HCT116 (cell line): ENCODE results near the gene SFXN1. TPM values are rescaled to one million over a fixed set of nuclear protein-coding genes. Genes with fewer than 3 reads are reported as not detected.

ENCODE experiments used
- ATAC-seq: fragments of 200-7000 bp; cut with Tn5 transposase; 2 replicates; pipeline ENCODE4 v1.9.1; 2020; ENCODE audit warnings: mild to moderate bottlenecking, moderate library complexity
- BruUV-seq: library from RNA; stranded (reverse); fragments of 400-500 nt; replicated peaks from 2 replicates; lab custom pipeline; 2021; lab: Mats Ljungman, UMichigan
- CTCF ChIA-PET: fragments of 300-600 bp; sonication (Branson Sonifier 250); formaldehyde crosslinking; loops from one replicate; lab custom pipeline; 2021; ENCODE audit warnings: antibody characterized with exemption; lab: Charles Lee
- POLR2A ChIA-PET: fragments of 300-600, 350-600 bp; sonication (Branson Sonifier 250); formaldehyde crosslinking; loops from one replicate; lab custom pipeline; 2021; ENCODE audit warnings: antibody characterized with exemption; lab: Charles Lee
- RAD21 ChIA-PET, 2 experiments: fragments of 300-600 bp; sonication (Branson Sonifier 250); formaldehyde crosslinking; loops; one replicate each; lab custom pipeline; 2023; ENCODE audit warnings: low total read pairs in 2 of 2; ENCODE audit not compliant: uncharacterized antibody in 2 of 2, unreplicated experiment in 2 of 2, low non-redundant PET in 1 of 2; lab: Charles Lee
- DNase-seq: peaks from one replicate; pipeline ENCODE4 v3.0.0-alpha.2; 2010; ENCODE audit warnings: low read depth, low spot score
- H2AFZ ChIP-seq: fragments of 200-600 bp; shearing (Covaris generic), sonication (generic); 2 replicates; pipeline ENCODE4 v1.6.1; 2017; ENCODE audit warnings: low read depth, mixed run types, mixed read lengths, antibody characterized with exemption, low read length; ENCODE audit not compliant: poor library complexity, severe bottlenecking
- H3K27ac ChIP-seq: 2 replicates; pipeline ENCODE4 v1.5.1; 2012; ENCODE audit warnings: low read depth, low read length
- H3K27me3 ChIP-seq: fragments of 200-600 bp; sonication (generic); 2 replicates; pipeline ENCODE4 v1.6.1; 2016; ENCODE audit warnings: mixed run types, low read length, mixed read lengths; ENCODE audit not compliant: insufficient read depth
- H3K36me3 ChIP-seq, 2 experiments: fragments of 200-500 bp in 1 of 2; fragments of 200-600 bp in 1 of 2; sonication (Bioruptor generic) in 1 of 2; sonication (generic) in 1 of 2; 2 replicates each; pipeline versions ENCODE4 v1.5.1 to v1.6.1; 2014 to 2016; ENCODE audit warnings: low read length in 2 of 2, inconsistent platforms in 1 of 2, mixed read lengths in 1 of 2, mixed run types in 1 of 2; ENCODE audit not compliant: insufficient read depth in 2 of 2, control insufficient read depth in 1 of 2
- H3K4me1 ChIP-seq, 2 experiments: fragments of 200-600 bp in 1 of 2; sonication (generic) in 1 of 2; 2 replicates each; pipeline versions ENCODE4 v1.5.1 to v1.6.1; 2012 to 2017; ENCODE audit warnings: low read length in 2 of 2, inconsistent platforms in 1 of 2, mild to moderate bottlenecking in 1 of 2, mixed read lengths in 1 of 2, mixed run types in 1 of 2, moderate library complexity in 1 of 2; ENCODE audit not compliant: insufficient read depth in 2 of 2, control insufficient read depth in 1 of 2
- H3K4me2 ChIP-seq: fragments of 200-600 bp; sonication (generic); 2 replicates; pipeline ENCODE4 v1.6.1; 2017; ENCODE audit warnings: mixed run types, low read length, mixed read lengths
- H3K4me3 ChIP-seq, 2 experiments: fragments of 200-600 bp in 1 of 2; sonication (generic) in 1 of 2; replicated peaks in 1 of 2; 2 replicates each; pipeline ENCODE4 v1.5.1; 2011 to 2016; ENCODE audit warnings: low read length in 2 of 2, control low read depth in 1 of 2, low read depth in 1 of 2, mild to moderate bottlenecking in 1 of 2, mixed read lengths in 1 of 2, mixed run types in 1 of 2
- H3K79me2 ChIP-seq: fragments of 200-600 bp; sonication (generic); 2 replicates; pipeline ENCODE4 v1.6.1; 2017; ENCODE audit warnings: mild to moderate bottlenecking, mixed run types, low read length, moderate library complexity, mixed read lengths; ENCODE audit not compliant: insufficient read depth
- H3K9ac ChIP-seq: fragments of 200-600 bp; sonication (generic); 2 replicates; pipeline ENCODE4 v1.6.1; 2016; ENCODE audit warnings: low read length, mixed read lengths
- H3K9me2 ChIP-seq: fragments of 200-600 bp; sonication (generic), shearing (Covaris generic); 2 replicates; pipeline ENCODE4 v1.6.1; 2017; ENCODE audit warnings: mixed run types, mild to moderate bottlenecking, moderate library complexity; ENCODE audit not compliant: insufficient read depth
- H3K9me3 ChIP-seq, 2 experiments: fragments of 200-500 bp in 1 of 2; fragments of 200-600 bp in 1 of 2; sonication (Bioruptor generic) in 1 of 2; sonication (generic) in 1 of 2; 2 replicates each; pipeline ENCODE4 v1.6.1; 2014 to 2017; ENCODE audit warnings: low read length in 2 of 2, mixed read lengths in 2 of 2, inconsistent platforms in 1 of 2, low read depth in 1 of 2, mild to moderate bottlenecking in 1 of 2, mixed run types in 1 of 2, moderate library complexity in 1 of 2; ENCODE audit not compliant: control insufficient read depth in 1 of 2, insufficient read depth in 1 of 2
- H4K20me1 ChIP-seq: fragments of 200-600 bp; sonication (generic), shearing (Covaris generic); 2 replicates; pipeline ENCODE4 v1.6.1; 2017; ENCODE audit warnings: mixed run types, mild to moderate bottlenecking, moderate library complexity; ENCODE audit not compliant: insufficient read depth
- CBX3 ChIP-seq: IDR thresholded peaks from 2 replicates; pipeline ENCODE4 v1.6.1; 2012; ENCODE audit warnings: low read depth
- ELF1 ChIP-seq: IDR thresholded peaks from 2 replicates; pipeline ENCODE4 v1.6.1; 2012; ENCODE audit warnings: low read depth, borderline replicate concordance
- EZH2phosphoT487 ChIP-seq: fragments of 200-600 bp; IDR thresholded peaks from 2 replicates; pipeline ENCODE4 v1.6.1; 2018; ENCODE audit warnings: antibody characterized with exemption, borderline replicate concordance
- JUND ChIP-seq: IDR thresholded peaks from 2 replicates; pipeline ENCODE4 v1.6.1; 2012
- POLR2A ChIP-seq: IDR thresholded peaks from 2 replicates; pipeline ENCODE4 v1.7.0; 2011; ENCODE audit warnings: borderline replicate concordance; ENCODE audit not compliant: insufficient read depth, insufficient read length; ENCODE audit errors: extremely low read depth
- POLR2AphosphoS5 ChIP-seq: IDR thresholded peaks from 2 replicates; pipeline ENCODE4 v1.6.1; 2011; ENCODE audit warnings: mild to moderate bottlenecking, low read depth, low read length, moderate library complexity
- RAD21 ChIP-seq: IDR thresholded peaks from 2 replicates; pipeline ENCODE4 v1.6.1; 2012; ENCODE audit warnings: low read depth, mild to moderate bottlenecking
- SIN3A ChIP-seq: IDR thresholded peaks from 2 replicates; pipeline ENCODE4 v1.6.1; 2012; ENCODE audit warnings: low read depth
- SRF ChIP-seq: IDR thresholded peaks from 2 replicates; pipeline ENCODE4 v1.6.1; 2012; ENCODE audit warnings: low read depth
- TCF7L2 ChIP-seq: IDR thresholded peaks from 2 replicates; pipeline ENCODE4 v1.7.0; 2011; ENCODE audit warnings: borderline replicate concordance, inconsistent platforms; ENCODE audit not compliant: insufficient read depth, insufficient read length; ENCODE audit errors: extremely low read depth
- YY1 ChIP-seq: IDR thresholded peaks from 2 replicates; pipeline ENCODE4 v1.6.1; 2011; ENCODE audit warnings: low read length, low read depth, moderate library complexity, mild to moderate bottlenecking; ENCODE audit not compliant: insufficient replicate concordance; ENCODE audit errors: extremely low read depth
- ZNF274 ChIP-seq: fragments of 200-500 bp; sonication (Bioruptor generic); IDR thresholded peaks from 2 replicates; pipeline ENCODE4 v1.6.1; 2014; ENCODE audit warnings: mild to moderate bottlenecking, low read depth, low read length, inconsistent platforms
- intact Hi-C: fragments of 100-400 bp; cut with micrococcal nuclease; formaldehyde crosslinking; loops from 2 replicates; pipeline ENCODE4 v1.10.0; 2022
- total RNA-seq: library from RNA; stranded (reverse); gene quantifications from one replicate; pipeline ENCODE4 v1.2.1, GENCODE V29; 2021; ENCODE audit not compliant: unreplicated experiment
- TF ChIP-seq, protein P1 (sequence below), 3 experiments: fragments of 200-600 bp in 1 of 3; sonication (generic) in 1 of 3; IDR thresholded peaks in 2 of 3; conservative IDR thresholded peaks in 1 of 3; 2 replicates each; pipeline ENCODE4 v1.5.1; 2012 to 2017; ENCODE audit warnings: low read depth in 2 of 3, low read length in 2 of 3, antibody characterized with exemption in 1 of 3, borderline replicate concordance in 1 of 3, control low read depth in 1 of 3, mild to moderate bottlenecking in 1 of 3, mixed read lengths in 1 of 3, mixed run types in 1 of 3, moderate library complexity in 1 of 3; ENCODE audit not compliant: insufficient read depth in 1 of 3
- TF ChIP-seq, protein P2 (sequence below): IDR thresholded peaks from 2 replicates; pipeline ENCODE4 v1.6.1; 2011; ENCODE audit warnings: mild to moderate bottlenecking, low read length, moderate library complexity; ENCODE audit not compliant: insufficient replicate concordance; ENCODE audit errors: extremely low read depth
- TF ChIP-seq, protein P3 (sequence below): IDR thresholded peaks from 2 replicates; pipeline ENCODE4 v1.6.1; 2012

Gene SFXN1
- total RNA-seq, 1 experiment from 2014 or later = 145 TPM

DNA sequence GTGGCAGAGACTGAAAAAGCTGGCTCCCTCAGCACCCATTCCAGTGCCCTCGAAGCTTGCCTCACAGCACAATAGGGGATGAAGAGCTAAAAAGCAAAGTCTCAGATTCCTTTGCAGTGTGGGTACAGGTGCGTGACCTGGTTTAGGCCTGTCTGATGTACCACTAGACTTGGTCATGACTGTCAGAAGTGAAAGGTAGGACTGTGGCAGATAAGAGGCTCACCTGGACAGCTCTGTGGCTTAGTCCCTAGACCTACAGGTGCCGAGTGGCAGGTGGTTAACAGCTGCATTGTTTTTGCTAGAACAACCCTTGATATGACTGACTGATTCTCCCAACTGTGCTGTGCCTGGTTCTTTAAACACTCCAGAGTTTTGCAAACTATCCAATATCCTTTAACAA lies 14.7 kb upstream of the SFXN1 start:
- Histone ChIP-seq H4K20me1 (no peaks in the 10 kb centered on the region), H2AFZ (no peak overlapping the region), H3K36me3 (no peaks in the 10 kb centered on the region), H3K4me2 (no peak overlapping the region), H3K27me3 (no peaks in the 10 kb centered on the region), H3K9me2 (no peaks in the 10 kb centered on the region), H3K4me1 (peaks cover 7% of the 10 kb centered on the region in 2 experiments; a peak in 2 of 4 replicates), H3K9ac (no peak overlapping the region), H3K9me3 (no peaks in the 10 kb centered on the region), H3K27ac (no peak overlapping the region), H3K4me3 (no peak overlapping the region), H3K79me2 (no peaks in the 10 kb centered on the region)
- intact Hi-C loops = no loop called here
- RAD21 ChIA-PET = no interaction called here
- CTCF ChIA-PET = interaction anchor here (1.3 to 2.0 kb wide), 5 partner anchors 12 to 527 kb away, joined by 3 to 8 read pairs (median 4); partner anchors contain the start of gene SFXN1
- ATAC-seq (no peak), DNase-seq (no peak)
- no peak for TF ChIP-seq CBX3
- TF ChIP-seq, protein P1, sequence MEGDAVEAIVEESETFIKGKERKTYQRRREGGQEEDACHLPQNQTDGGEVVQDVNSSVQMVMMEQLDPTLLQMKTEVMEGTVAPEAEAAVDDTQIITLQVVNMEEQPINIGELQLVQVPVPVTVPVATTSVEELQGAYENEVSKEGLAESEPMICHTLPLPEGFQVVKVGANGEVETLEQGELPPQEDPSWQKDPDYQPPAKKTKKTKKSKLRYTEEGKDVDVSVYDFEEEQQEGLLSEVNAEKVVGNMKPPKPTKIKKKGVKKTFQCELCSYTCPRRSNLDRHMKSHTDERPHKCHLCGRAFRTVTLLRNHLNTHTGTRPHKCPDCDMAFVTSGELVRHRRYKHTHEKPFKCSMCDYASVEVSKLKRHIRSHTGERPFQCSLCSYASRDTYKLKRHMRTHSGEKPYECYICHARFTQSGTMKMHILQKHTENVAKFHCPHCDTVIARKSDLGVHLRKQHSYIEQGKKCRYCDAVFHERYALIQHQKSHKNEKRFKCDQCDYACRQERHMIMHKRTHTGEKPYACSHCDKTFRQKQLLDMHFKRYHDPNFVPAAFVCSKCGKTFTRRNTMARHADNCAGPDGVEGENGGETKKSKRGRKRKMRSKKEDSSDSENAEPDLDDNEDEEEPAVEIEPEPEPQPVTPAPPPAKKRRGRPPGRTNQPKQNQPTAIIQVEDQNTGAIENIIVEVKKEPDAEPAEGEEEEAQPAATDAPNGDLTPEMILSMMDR (IDR thresholded peaks at IDR 0.05 in 2 of 3, conservative IDR thresholded peaks at IDR 0.05 in 1 of 3; ENCODE audit: borderline replicate concordance in 1 of 3, insufficient read depth in 1 of 3, low read depth in 2 of 3, low read length in 2 of 3) = no peak
- no peak for TF ChIP-seq ZNF274
- TF ChIP-seq POLR2A = no peak
- no peak for TF ChIP-seq YY1
- no peak for TF ChIP-seq ELF1
- TF ChIP-seq SIN3A = no peak
- no peak for TF ChIP-seq TCF7L2
- TF ChIP-seq, protein P2, sequence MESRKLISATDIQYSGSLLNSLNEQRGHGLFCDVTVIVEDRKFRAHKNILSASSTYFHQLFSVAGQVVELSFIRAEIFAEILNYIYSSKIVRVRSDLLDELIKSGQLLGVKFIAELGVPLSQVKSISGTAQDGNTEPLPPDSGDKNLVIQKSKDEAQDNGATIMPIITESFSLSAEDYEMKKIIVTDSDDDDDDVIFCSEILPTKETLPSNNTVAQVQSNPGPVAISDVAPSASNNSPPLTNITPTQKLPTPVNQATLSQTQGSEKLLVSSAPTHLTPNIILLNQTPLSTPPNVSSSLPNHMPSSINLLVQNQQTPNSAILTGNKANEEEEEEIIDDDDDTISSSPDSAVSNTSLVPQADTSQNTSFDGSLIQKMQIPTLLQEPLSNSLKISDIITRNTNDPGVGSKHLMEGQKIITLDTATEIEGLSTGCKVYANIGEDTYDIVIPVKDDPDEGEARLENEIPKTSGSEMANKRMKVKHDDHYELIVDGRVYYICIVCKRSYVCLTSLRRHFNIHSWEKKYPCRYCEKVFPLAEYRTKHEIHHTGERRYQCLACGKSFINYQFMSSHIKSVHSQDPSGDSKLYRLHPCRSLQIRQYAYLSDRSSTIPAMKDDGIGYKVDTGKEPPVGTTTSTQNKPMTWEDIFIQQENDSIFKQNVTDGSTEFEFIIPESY = no peak
- TF ChIP-seq POLR2AphosphoS5 = no peak
- no peak for TF ChIP-seq EZH2phosphoT487
- no peak for TF ChIP-seq JUND
- no peak for TF ChIP-seq RAD21
- no peak for TF ChIP-seq SRF
- TF ChIP-seq, protein P3, sequence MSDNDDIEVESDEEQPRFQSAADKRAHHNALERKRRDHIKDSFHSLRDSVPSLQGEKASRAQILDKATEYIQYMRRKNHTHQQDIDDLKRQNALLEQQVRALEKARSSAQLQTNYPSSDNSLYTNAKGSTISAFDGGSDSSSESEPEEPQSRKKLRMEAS = no peak
- no TSS peak for BruUV-seq
- POLR2A ChIA-PET = no interaction called here
